Activated CD8-positive, alpha-beta T cell treated with anti-CD3 and anti-CD28 coated beads for 36 hours (primary cell): ENCODE measurements around the gene MPZL2. TPM values are rescaled to one million over a fixed set of nuclear protein-coding genes. Genes with fewer than 3 reads are reported as not detected.

ENCODE experiments used
- ATAC-seq: fragments of 200-7000 bp; cut with Tn5 transposase; one replicate; pipeline ENCODE4 v1.10.0; 2021; ENCODE audit warnings: mild to moderate bottlenecking, moderate library complexity
- CTCF ChIA-PET: fragments of 350-600 bp; sonication (Branson Sonifier 250); formaldehyde crosslinking; loops from one replicate; lab custom pipeline; 2021; ENCODE audit warnings: antibody characterized with exemption; lab: Charles Lee
- POLR2A ChIA-PET: fragments of 350-600 bp; sonication (Branson Sonifier 250); formaldehyde crosslinking; loops from one replicate; lab custom pipeline; 2021; ENCODE audit warnings: antibody characterized with exemption; lab: Charles Lee
- DNase-seq: peaks from one replicate; pipeline ENCODE4 v3.0.0-alpha.2; 2020
- H3K27ac Mint-ChIP-seq: one replicate; pipeline ENCODE4 v1.8.0; 2021; ENCODE audit warnings: mild to moderate bottlenecking, mixed read lengths
- H3K27me3 Mint-ChIP-seq: one replicate; pipeline ENCODE4 v1.8.0; 2021; ENCODE audit warnings: mixed read lengths
- H3K36me3 Mint-ChIP-seq: one replicate; pipeline ENCODE4 v1.8.0; 2021; ENCODE audit warnings: low read depth, mixed read lengths
- H3K4me1 Mint-ChIP-seq: one replicate; pipeline ENCODE4 v1.8.0; 2021; ENCODE audit warnings: low read depth, mixed read lengths
- H3K4me3 Mint-ChIP-seq: one replicate; pipeline ENCODE4 v1.8.0; 2021; ENCODE audit warnings: mild to moderate bottlenecking, moderate library complexity, mixed read lengths
- H3K9me3 Mint-ChIP-seq: one replicate; pipeline ENCODE4 v1.8.0; 2021; ENCODE audit warnings: mixed read lengths
- CTCF ChIP-seq: fragments of 200-600 bp; IDR thresholded peaks from one replicate; pipeline ENCODE4 v1.8.0; 2022; ENCODE audit warnings: antibody characterized with exemption, mild to moderate bottlenecking
- intact Hi-C: fragments of 100-400 bp; cut with micrococcal nuclease; formaldehyde crosslinking; loops from one replicate; pipeline ENCODE4 v1.10.0; 2022
- total RNA-seq, 2 experiments: library from RNA; stranded (reverse); gene quantifications; one replicate each; pipeline ENCODE4 v1.2.3, GENCODE V29; 2021

Gene MPZL2
- total RNA-seq, 2 experiments from 2014 or later = 26.2 to 31.0 TPM

- Mint-ChIP-seq H3K36me3 (peaks cover 33% of the 10 kb centered on the region), H3K4me1 (peaks cover 72% of the 10 kb centered on the region), H3K27ac (peak overlapping the region; percentile 97), H3K4me3 (no peak overlapping the region), H3K9me3 (no peaks in the 10 kb centered on the region), H3K27me3 (no peaks in the 10 kb centered on the region)
- no peak for DNase-seq
- intact Hi-C loops = no loop called here
- ChIA-PET POLR2A (interaction anchor here (0.6 to 9.4 kb wide), 9 partner anchors 11 to 96 kb away, joined by 3 to 364 read pairs (median 3); partner anchors contain the start of genes CD3D and JAML), CTCF (interaction anchor here (1.1 to 1.9 kb wide), 7 partner anchors 22 to 106 kb away, joined by 3 to 11 read pairs (median 4); partner anchors contain the start of gene JAML)
- ATAC-seq = peak; percentile 47
- no peak for TF ChIP-seq CTCF
These were observed 17.1 kb downstream of the MPZL2 start for GRCh38 chr11:118247041-118247440.

- CTCF ChIA-PET = interaction anchor here (0.9 to 1.9 kb wide), 10 partner anchors 8 to 285 kb away, joined by 3 to 11 read pairs (median 3); partner anchors contain the start of gene JAML
- no peak for ATAC-seq
These were observed 18.0 kb downstream of the MPZL2 start for GRCh38 chr11:118245936-118246562.

GRCh38 chr11:118243993-118244762 lies 19.9 kb downstream of the MPZL2 start:
- peaks cover 71% of the 10 kb centered on the region for H3K4me1 Mint-ChIP-seq
- H3K4me3 Mint-ChIP-seq = no peak overlapping the region
- H3K27ac Mint-ChIP-seq = peak overlapping the region; percentile 97
- ChIA-PET POLR2A (interaction anchor here (0.6 to 9.4 kb wide), 6 partner anchors 26 to 336 kb away, joined by 3 to 364 read pairs (median 4); partner anchors contain the start of gene JAML), CTCF (interaction anchor here (1.1 to 1.9 kb wide), 3 partner anchors 16 to 46 kb away, joined by 3 to 6 read pairs (median 3); no protein-coding TSS in a partner anchor)
- intact Hi-C loops = no loop called here
- no peak for DNase-seq
- TF ChIP-seq CTCF = no peak
- H3K36me3 Mint-ChIP-seq = peaks cover 49% of the 10 kb centered on the region
- H3K27me3 Mint-ChIP-seq = no peaks in the 10 kb centered on the region
- ATAC-seq = no peak
- H3K9me3 Mint-ChIP-seq = no peaks in the 10 kb centered on the region

More at GRCh38 chr11:118245936-118246562, 18.0 kb downstream of the MPZL2 start:
- POLR2A ChIA-PET = interaction anchor here (0.7 to 9.4 kb wide), 6 partner anchors 13 to 245 kb away, joined by 3 to 364 read pairs (median 4); partner anchors contain the start of gene JAML
- Mint-ChIP-seq H3K27me3 (no peaks in the 10 kb centered on the region), H3K4me1 (peaks cover 78% of the 10 kb centered on the region), H3K36me3 (peaks cover 38% of the 10 kb centered on the region), H3K4me3 (no peak overlapping the region), H3K27ac (peak overlapping the region; percentile 97), H3K9me3 (no peaks in the 10 kb centered on the region)
- intact Hi-C loops = no loop called here
- DNase-seq = no peak
- no peak for TF ChIP-seq CTCF

GRCh38 chr11:118243161-118243560 lies 20.9 kb downstream of the MPZL2 start:
- intact Hi-C loops = no loop called here
- POLR2A ChIA-PET = interaction anchor here (2.0 to 9.4 kb wide), 5 partner anchors 8 to 61 kb away, joined by 7 to 364 read pairs (median 40); partner anchors contain the start of genes JAML and MPZL3
- Mint-ChIP-seq H3K4me3 (peak overlapping the region; percentile 29), H3K36me3 (peaks cover 56% of the 10 kb centered on the region), H3K9me3 (no peaks in the 10 kb centered on the region), H3K27me3 (no peaks in the 10 kb centered on the region), H3K4me1 (peaks cover 76% of the 10 kb centered on the region), H3K27ac (peak overlapping the region; percentile 97)
- no peak for TF ChIP-seq CTCF
- ATAC-seq (no peak), DNase-seq (no peak)
- CTCF ChIA-PET = interaction anchor here (0.9 to 2.5 kb wide), 7 partner anchors 25 to 61 kb away, joined by 3 to 24 read pairs (median 3); no protein-coding TSS in a partner anchor
